Measurements from ENCODE around the gene TBC1D8.

TBC1D8 gene

DNA sequence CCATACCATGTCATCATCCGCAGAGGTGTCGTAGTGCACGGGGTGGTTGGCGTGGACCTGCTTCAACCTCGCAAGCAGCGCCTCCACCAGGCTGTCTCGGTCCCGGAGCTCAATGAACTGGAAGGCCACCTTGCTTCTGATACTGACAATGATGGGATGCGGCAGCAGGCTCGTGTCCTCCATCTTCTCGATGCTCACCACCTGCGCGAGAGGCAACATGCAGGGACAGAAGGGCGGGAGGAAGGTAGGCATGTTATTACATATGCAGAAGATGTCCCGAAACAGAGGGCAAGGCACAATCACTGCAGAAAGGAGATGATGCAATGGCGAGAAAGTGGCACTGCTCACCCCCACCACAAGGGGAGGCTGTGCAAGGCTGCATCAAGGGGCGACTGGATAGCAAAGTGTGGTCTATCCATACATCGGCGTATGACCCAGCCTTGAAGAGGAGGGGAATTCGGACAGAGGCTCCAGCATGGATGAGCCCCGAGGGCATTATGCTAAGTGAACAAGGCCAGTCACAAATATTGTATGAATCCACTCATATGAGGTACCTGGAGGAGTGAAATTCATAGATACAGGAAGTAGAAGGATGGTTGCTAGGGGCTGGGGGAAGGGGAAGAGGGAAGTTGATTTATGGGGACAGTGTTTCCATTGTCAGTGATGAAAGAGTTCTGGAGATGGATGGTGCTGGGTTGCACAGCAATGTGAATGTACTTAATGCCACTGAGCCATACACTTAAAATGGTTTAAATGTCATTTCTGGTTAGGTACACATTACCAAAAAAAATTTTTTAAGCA is 112.5 kb downstream of the TBC1D8 start:
- TF ChIP-seq, protein P1, sequence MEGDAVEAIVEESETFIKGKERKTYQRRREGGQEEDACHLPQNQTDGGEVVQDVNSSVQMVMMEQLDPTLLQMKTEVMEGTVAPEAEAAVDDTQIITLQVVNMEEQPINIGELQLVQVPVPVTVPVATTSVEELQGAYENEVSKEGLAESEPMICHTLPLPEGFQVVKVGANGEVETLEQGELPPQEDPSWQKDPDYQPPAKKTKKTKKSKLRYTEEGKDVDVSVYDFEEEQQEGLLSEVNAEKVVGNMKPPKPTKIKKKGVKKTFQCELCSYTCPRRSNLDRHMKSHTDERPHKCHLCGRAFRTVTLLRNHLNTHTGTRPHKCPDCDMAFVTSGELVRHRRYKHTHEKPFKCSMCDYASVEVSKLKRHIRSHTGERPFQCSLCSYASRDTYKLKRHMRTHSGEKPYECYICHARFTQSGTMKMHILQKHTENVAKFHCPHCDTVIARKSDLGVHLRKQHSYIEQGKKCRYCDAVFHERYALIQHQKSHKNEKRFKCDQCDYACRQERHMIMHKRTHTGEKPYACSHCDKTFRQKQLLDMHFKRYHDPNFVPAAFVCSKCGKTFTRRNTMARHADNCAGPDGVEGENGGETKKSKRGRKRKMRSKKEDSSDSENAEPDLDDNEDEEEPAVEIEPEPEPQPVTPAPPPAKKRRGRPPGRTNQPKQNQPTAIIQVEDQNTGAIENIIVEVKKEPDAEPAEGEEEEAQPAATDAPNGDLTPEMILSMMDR (conservative IDR thresholded peaks at IDR 0.05; ENCODE audit: control insufficient read depth, insufficient read depth, low read depth, low read length), result peak; percentile 63
- no peak overlapping the region for H3K4me3 ChIP-seq (ENCODE audit: control insufficient read depth, low read depth, low read length)
- peak; percentile 19 for DNase-seq (ENCODE audit: low read depth)

GRCh38 chr2:101037161-101037755 is 113.9 kb downstream of the TBC1D8 start:
- no peak overlapping the region for H3K4me3 ChIP-seq (ENCODE audit: control insufficient read depth, low read depth, low read length)
- no peak for DNase-seq (ENCODE audit: low read depth)
- TF ChIP-seq, protein P1 (conservative IDR thresholded peaks at IDR 0.05; ENCODE audit: control insufficient read depth, insufficient read depth, low read depth, low read length), result no peak

- H3K4me3 ChIP-seq (ENCODE audit: control insufficient read depth, low read depth, low read length), result no peak overlapping the region
- peak; percentile 58 for DNase-seq (ENCODE audit: low read depth)
- TF ChIP-seq, protein P1 (conservative IDR thresholded peaks at IDR 0.05; ENCODE audit: control insufficient read depth, insufficient read depth, low read depth, low read length), result peak; percentile 67
Measured at GRCh38 chr2:101036562-101036961, 114.6 kb downstream of the TBC1D8 start.

- H3K4me3 ChIP-seq (ENCODE audit: control insufficient read depth, low read depth, low read length), result no peak overlapping the region
- DNase-seq (ENCODE audit: low read depth), result no peak
- TF ChIP-seq, protein P1 (conservative IDR thresholded peaks at IDR 0.05; ENCODE audit: control insufficient read depth, insufficient read depth, low read depth, low read length), result no peak
Measured at GRCh38 chr2:101032084-101032776, 119.0 kb downstream of the TBC1D8 start.

DNA sequence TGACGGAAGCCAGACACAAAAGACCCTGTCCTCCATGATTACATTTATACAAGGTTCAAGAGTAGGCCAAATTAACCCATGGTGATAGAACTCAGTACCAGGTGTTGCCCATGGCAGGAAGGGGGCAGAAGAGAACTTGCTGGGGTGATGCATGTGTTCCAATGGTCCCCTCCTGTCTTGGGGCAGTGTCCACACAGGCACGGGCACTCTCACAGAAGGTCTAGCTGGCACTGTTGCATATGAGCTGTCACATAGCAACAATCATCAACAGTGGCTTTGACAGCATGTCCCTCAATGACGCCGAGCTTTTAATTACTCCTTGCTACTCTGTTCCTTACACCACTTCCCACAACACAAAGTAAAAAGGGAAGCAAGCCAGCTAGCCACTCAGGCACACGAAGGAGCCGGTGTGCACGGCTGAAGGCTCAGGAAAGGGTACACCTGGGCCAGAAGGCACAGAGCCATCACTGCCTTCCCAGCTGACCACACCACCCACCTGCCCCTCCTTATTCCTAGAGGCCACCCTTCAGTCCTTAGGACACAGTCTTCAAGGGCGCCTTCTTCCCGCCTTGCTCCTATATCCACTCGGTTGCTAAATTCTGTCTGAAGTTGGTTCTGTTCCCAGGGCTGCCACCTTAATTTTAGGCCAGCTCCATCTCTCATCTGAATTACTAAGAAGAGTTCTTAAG is 120.2 kb downstream of the TBC1D8 start:
- TF ChIP-seq, protein P1 (conservative IDR thresholded peaks at IDR 0.05; ENCODE audit: control insufficient read depth, insufficient read depth, low read depth, low read length), result no peak
- no peak for DNase-seq (ENCODE audit: low read depth)
- no peak overlapping the region for H3K4me3 ChIP-seq (ENCODE audit: control insufficient read depth, low read depth, low read length)

GRCh38 chr2:101027852-101028251 is 123.3 kb downstream of the TBC1D8 start:
- TF ChIP-seq, protein P1 (conservative IDR thresholded peaks at IDR 0.05; ENCODE audit: control insufficient read depth, insufficient read depth, low read depth, low read length), result no peak
- no peak for DNase-seq (ENCODE audit: low read depth)

More at GRCh38 chr2:101027852-101028251, 123.3 kb downstream of the TBC1D8 start:
- no peak overlapping the region for H3K4me3 ChIP-seq (ENCODE audit: control insufficient read depth, low read depth, low read length)
